VCaP (cell line): ENCODE measurements around the gene GCN1.

Experiments
- H3K27ac ChIP-seq: fragments of 450-650 bp; 2 replicates; pipeline ENCODE4 v1.5.1; 2017
- TF ChIP-seq, protein P1 (sequence below): fragments of 450-650 bp; conservative IDR thresholded peaks from 2 replicates; pipeline ENCODE4 v1.5.1; 2017; ENCODE audit warnings: mild to moderate bottlenecking, moderate library complexity

The GCN1 gene

DNA sequence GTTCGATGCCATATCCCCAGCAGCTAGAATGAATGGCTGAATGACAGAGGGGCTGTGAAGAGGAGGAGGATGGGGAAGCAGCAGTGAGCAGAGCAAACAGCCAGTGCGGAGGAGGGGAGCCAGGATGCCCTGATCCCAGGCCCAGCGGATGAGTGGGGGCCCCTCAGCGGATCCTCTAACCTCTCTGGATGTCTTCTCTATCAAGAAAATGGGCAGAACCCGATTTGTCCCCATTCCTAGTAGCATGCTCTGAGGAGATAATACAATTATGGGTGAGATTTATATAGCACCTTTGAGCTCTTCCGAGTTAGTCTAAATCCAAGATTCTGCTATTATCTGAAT is 36.4 kb upstream of the GCN1 start:
- TF ChIP-seq, protein P1, sequence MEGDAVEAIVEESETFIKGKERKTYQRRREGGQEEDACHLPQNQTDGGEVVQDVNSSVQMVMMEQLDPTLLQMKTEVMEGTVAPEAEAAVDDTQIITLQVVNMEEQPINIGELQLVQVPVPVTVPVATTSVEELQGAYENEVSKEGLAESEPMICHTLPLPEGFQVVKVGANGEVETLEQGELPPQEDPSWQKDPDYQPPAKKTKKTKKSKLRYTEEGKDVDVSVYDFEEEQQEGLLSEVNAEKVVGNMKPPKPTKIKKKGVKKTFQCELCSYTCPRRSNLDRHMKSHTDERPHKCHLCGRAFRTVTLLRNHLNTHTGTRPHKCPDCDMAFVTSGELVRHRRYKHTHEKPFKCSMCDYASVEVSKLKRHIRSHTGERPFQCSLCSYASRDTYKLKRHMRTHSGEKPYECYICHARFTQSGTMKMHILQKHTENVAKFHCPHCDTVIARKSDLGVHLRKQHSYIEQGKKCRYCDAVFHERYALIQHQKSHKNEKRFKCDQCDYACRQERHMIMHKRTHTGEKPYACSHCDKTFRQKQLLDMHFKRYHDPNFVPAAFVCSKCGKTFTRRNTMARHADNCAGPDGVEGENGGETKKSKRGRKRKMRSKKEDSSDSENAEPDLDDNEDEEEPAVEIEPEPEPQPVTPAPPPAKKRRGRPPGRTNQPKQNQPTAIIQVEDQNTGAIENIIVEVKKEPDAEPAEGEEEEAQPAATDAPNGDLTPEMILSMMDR: no peak
- H3K27ac ChIP-seq: peak overlapping the region; percentile 88

DNA sequence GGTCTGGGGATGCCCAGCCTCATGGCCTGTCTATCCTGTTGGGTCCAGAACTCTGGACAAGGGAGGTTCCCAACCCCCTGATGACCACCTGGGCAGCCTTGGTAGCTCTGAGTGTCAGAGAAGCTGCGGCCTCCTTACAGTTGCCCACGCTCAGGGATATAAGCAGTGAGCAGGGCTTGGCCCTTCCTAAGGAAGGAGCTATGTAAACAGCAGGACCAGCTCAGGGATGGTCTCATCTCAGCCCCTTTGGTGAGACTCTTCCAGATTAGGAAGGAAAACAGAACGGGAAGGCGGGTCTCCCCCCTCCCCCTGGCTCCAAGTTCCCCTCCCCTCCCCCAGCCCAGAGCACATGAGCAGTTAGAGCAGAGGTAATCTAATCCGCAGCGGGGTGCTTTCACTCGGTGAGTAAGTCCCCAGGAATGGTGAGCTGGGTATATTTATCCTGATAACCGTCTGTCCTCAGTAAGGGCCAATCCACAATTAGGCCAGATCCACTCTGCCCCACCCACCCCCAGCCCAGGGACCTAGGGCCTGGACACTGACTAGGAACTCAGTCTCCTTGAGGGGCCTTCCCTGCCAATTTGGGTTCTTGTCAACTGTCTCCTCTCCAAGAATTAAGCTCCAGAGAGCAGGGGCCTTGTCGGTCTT is 35.9 kb upstream of the GCN1 start:
- peak overlapping the region; percentile 88 for H3K27ac ChIP-seq
- TF ChIP-seq, protein P1: no peak

DNA sequence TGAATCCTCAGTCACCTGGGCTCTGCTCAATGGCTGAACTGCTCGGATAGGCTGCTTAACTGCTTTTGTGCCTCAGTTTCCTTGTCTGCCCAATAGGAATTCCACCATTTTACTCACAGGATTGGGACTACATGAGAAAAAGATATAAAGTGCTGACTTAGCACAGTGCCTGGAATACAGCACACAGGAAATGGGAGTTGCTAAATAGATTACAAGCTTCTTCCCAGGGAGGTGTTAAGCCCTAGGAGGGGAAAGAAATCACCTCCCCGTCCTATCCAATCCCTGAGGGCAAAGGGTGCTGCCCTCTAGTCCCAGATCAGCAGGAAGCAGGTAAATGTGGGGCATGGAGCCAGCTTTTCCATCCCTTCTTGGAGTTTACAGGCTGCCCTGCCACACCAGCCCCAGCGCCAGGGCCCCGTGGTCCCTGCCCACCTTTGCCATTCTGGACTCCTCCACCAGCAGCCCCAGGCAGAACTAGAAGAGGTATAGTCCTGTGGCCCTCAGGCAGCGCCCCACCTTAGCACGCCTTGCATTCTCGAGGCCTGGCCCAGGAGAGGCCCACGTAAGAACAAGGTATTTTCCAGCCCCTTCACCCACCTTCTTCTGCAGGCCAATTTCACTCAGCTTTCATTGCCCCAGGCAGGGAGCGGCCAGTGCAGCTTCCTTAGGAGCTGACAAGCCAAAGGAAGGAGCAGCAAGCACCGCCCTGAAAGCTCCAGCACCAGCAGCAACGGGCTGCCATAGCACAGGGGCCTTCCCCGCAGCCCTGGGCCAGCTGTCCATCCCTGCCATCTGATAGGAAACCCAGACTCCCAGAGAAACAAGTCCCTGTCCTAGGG is 35.2 kb upstream of the GCN1 start:
- TF ChIP-seq, protein P1: no peak
- peak overlapping the region; percentile 88 for H3K27ac ChIP-seq

DNA sequence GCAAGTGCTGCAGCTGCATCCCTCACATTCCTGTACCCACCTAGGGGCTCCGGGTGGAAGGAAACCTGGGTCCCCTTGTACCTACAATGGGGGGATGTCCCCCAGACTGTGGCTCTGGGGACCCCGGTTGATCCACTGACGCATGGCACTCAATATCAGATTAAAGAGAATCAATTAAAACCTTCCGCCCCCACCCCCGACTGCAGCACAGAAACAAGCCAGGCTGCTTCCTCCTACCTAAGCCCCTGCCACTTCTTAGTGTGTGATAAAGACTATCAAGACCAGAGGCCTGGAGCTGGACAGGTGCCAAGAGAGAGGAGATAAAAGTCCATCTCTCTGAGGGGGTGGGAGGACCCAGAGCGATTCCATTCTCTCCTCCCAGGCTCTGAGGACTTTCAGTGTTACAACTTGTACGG is 34.6 kb upstream of the GCN1 start:
- peak overlapping the region; percentile 88 for H3K27ac ChIP-seq
- TF ChIP-seq, protein P1: no peak

DNA sequence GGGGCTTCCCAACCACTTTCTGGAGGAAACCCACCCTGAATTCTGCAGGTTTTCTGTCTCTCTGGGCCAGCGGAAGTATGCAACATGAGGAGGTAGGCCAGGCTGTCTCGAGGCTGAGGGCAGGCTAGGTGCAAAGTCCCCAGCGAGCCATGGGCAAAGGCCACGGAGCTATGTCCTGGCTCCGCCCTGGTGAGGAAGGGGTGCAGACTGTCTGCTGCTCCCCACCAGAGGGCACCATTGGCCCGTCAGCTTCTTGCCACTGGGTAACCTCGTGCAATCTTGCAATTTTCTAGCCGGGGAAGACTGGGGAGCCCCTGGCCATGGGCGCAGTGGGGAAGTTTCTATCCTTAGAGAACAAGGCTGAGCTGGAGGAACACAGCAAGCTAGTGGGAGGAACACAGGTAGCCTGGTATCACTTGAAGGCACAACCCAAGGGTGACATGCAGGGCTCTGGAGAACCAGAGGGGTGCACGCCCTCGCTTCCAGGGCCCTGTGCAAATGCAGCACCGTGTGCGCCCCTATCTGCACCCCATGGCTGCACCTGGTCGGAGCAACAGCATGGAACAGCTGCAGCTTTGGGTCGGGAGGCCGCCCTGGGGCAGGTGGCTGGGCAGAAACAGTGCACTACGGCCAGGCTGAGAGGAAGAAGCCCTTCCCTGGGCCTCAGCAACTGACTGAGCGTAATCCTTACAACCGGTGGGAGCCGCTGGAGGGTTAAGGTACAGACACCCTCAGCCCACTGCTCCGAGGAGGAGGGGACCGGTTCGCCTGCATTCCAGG is 34.0 kb upstream of the GCN1 start:
- TF ChIP-seq, protein P1: peak; percentile 98
- H3K27ac ChIP-seq: peak overlapping the region; percentile 88

DNA sequence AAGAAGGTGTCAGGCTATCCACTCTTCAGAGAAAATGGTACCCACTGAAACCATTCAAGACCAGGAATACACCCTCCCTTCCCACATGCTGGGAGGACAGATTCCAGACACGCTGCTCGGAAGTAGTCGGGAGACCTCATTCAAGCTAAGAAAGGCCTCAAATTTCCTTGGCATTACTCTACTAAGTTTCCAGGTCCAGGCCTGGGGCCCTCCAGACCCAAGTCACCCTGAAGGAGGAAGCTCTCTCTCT is 33.5 kb upstream of the GCN1 start:
- H3K27ac ChIP-seq: peak overlapping the region; percentile 88

More for the DNA sequence above, 33.5 kb upstream of the GCN1 start:
- TF ChIP-seq, protein P1: no peak
